Bronchial epithelial cell (primary cell): Measurements from ENCODE around the gene LMO2. TPM values are rescaled to one million over a fixed set of nuclear protein-coding genes. Genes with fewer than 3 reads are reported as not detected.

ENCODE experiments used
- DNase-seq: peaks from one replicate; pipeline ENCODE4 v3.0.0-alpha.2; 2010; ENCODE audit warnings: low read depth
- FAIRE-seq: peaks from 2 replicates; lab custom pipeline; 2011; peaks lifted over from hg19 to GRCh38; lab: Jason Lieb, UNC
- H3K27me3 ChIP-seq: 2 replicates; pipeline ENCODE4 v1.5.1; 2011; ENCODE audit warnings: low read length; ENCODE audit not compliant: control insufficient read depth, insufficient read depth
- H3K36me3 ChIP-seq: 2 replicates; pipeline ENCODE4 v1.5.1; 2011; ENCODE audit warnings: low read length; ENCODE audit not compliant: control insufficient read depth, insufficient read depth
- H3K4me3 ChIP-seq: 2 replicates; pipeline ENCODE4 v1.5.1; 2011; ENCODE audit warnings: mild to moderate bottlenecking, low read depth, low read length, control low read depth
- CTCF ChIP-seq: IDR thresholded peaks from 2 replicates; pipeline ENCODE4 v1.5.1; 2011; ENCODE audit warnings: mild to moderate bottlenecking, moderate library complexity, low read length, control low read depth, inconsistent platforms; ENCODE audit not compliant: insufficient read depth, severe bottlenecking
- total RNA-seq: library from RNA; depleted of rRNA; stranded (reverse); fragments of >200 nt; gene quantifications from 2 replicates; pipeline ENCODE4 v1.2.1, GENCODE V29; 2014

The LMO2 gene
- total RNA-seq, 1 donor from 2014 or later = 1.1 TPM

- DNase-seq (no peak), FAIRE-seq (peak; percentile 23)
- no peaks in the 10 kb centered on the region for H3K36me3 ChIP-seq
- no peak for TF ChIP-seq CTCF
- no peak overlapping the region for H3K4me3 ChIP-seq
- peaks cover 2% of the 10 kb centered on the region for H3K27me3 ChIP-seq
Observed at GRCh38 chr11:33906484-33907186, 14.8 kb upstream of the LMO2 start.

- FAIRE-seq = no peak
- Histone ChIP-seq H3K27me3 (peaks cover 2% of the 10 kb centered on the region), H3K36me3 (no peaks in the 10 kb centered on the region), H3K4me3 (no peak overlapping the region)
- no peak for DNase-seq
- no peak for TF ChIP-seq CTCF
Observed at GRCh38 chr11:33904102-33904501, 12.2 kb upstream of the LMO2 start.

GRCh38 chr11:33900159-33900840 is 8.4 kb upstream of the LMO2 start:
- FAIRE-seq (no peak), DNase-seq (no peak)
- Histone ChIP-seq H3K36me3 (no peaks in the 10 kb centered on the region), H3K4me3 (no peak overlapping the region), H3K27me3 (peaks cover 2% of the 10 kb centered on the region)
- TF ChIP-seq CTCF = no peak

GRCh38 chr11:33899400-33900037 is 7.6 kb upstream of the LMO2 start:
- Histone ChIP-seq H3K4me3 (no peak overlapping the region), H3K27me3 (peaks cover 2% of the 10 kb centered on the region), H3K36me3 (no peaks in the 10 kb centered on the region)
- no peak for FAIRE-seq
- DNase-seq = peak; percentile 67
- TF ChIP-seq CTCF = no peak

- FAIRE-seq = no peak
- no peak for DNase-seq
- H3K4me3 ChIP-seq = no peak overlapping the region
- TF ChIP-seq CTCF = no peak
- H3K36me3 ChIP-seq = no peaks in the 10 kb centered on the region
- peaks cover 2% of the 10 kb centered on the region for H3K27me3 ChIP-seq
Observed at GRCh38 chr11:33898957-33899356, 7.1 kb upstream of the LMO2 start.
